CD14-positive monocyte (primary cell): ENCODE results near the gene ZNF808. TPM values are rescaled to one million over a fixed set of nuclear protein-coding genes. Genes with fewer than 3 reads are reported as not detected.
A peak's percentile ranks its signal among the peaks of the same experiment; 100 is the strongest.
"Not testable (repeated sequence)": the region's sequence is repeated elsewhere in the genome, so short reads cannot be mapped to it uniquely, and the experiment has no call there.

Experiments used
- DNase-seq, 3 donors: peaks; one replicate each; pipeline ENCODE4 v3.0.0-alpha.2; 2011 to 2022
- H2AFZ ChIP-seq: 2 replicates; pipeline ENCODE4 v1.6.0; 2012; ENCODE audit warnings: mild to moderate bottlenecking, low read depth, low read length, inconsistent platforms; ENCODE audit not compliant: insufficient read depth, poor library complexity, severe bottlenecking
- H3K27ac ChIP-seq, 2 donors: 1 replicate in 1 of 2; 2 replicates in 1 of 2; pipeline ENCODE4 v1.5.1; 2012 to 2013; ENCODE audit warnings: low read length in 2 of 2, control low read depth in 1 of 2, inconsistent platforms in 1 of 2, low read depth in 1 of 2, mild to moderate bottlenecking in 1 of 2
- H3K27me3 ChIP-seq, 2 donors: one replicate each; pipeline versions ENCODE4 v1.6.0 to v1.6.1; 2011 to 2013; ENCODE audit warnings: low read length in 2 of 2; ENCODE audit not compliant: control insufficient read depth in 2 of 2, insufficient read depth in 2 of 2
- H3K36me3 ChIP-seq, 2 donors: replicated peaks in 1 of 2; 1 replicate in 1 of 2; 2 replicates in 1 of 2; pipeline versions ENCODE4 v1.5.1 to v1.6.1; 2012 to 2013; ENCODE audit warnings: low read length in 2 of 2, control low read depth in 1 of 2, inconsistent platforms in 1 of 2, mild to moderate bottlenecking in 1 of 2; ENCODE audit not compliant: insufficient read depth in 2 of 2, control insufficient read depth in 1 of 2
- H3K4me1 ChIP-seq, 2 donors: 1 replicate in 1 of 2; 2 replicates in 1 of 2; pipeline versions ENCODE4 v1.5.1 to v1.6.1; 2012 to 2013; ENCODE audit warnings: low read length in 2 of 2, control low read depth in 1 of 2, inconsistent platforms in 1 of 2, mild to moderate bottlenecking in 1 of 2, moderate library complexity in 1 of 2; ENCODE audit not compliant: insufficient read depth in 2 of 2, control insufficient read depth in 1 of 2
- H3K4me2 ChIP-seq: replicated peaks from 2 replicates; pipeline ENCODE3; 2012; ENCODE audit warnings: low read length, moderate library complexity, mild to moderate bottlenecking; ENCODE audit not compliant: poor library complexity, severe bottlenecking; ENCODE audit errors: extremely low read depth
- H3K4me3 ChIP-seq, 3 experiments: fragments of 200-600 bp in 1 of 3; sonication (generic) in 1 of 3; replicated peaks in 1 of 3; 1 replicate in 2 of 3; 2 replicates in 1 of 3; pipeline ENCODE4 v1.5.1; 2011 to 2013; ENCODE audit warnings: low read length in 3 of 3, mild to moderate bottlenecking in 3 of 3, control low read depth in 2 of 3, low read depth in 2 of 3, inconsistent platforms in 1 of 3, moderate library complexity in 1 of 3
- H3K79me2 ChIP-seq: 2 replicates; pipeline ENCODE4 v1.6.0; 2012; ENCODE audit warnings: mild to moderate bottlenecking, control low read depth, inconsistent platforms, low read length, moderate library complexity; ENCODE audit not compliant: insufficient read depth
- H3K9ac ChIP-seq: 2 replicates; pipeline ENCODE4 v1.6.0; 2017; ENCODE audit warnings: low read length, mild to moderate bottlenecking; ENCODE audit not compliant: insufficient read depth, poor library complexity, severe bottlenecking
- H3K9me3 ChIP-seq, 2 donors: replicated peaks in 1 of 2; 1 replicate in 1 of 2; 2 replicates in 1 of 2; pipeline versions ENCODE4 v1.5.1 to v1.6.1; 2012 to 2013; ENCODE audit warnings: low read length in 2 of 2, control low read depth in 1 of 2; ENCODE audit not compliant: control insufficient read depth in 1 of 2, insufficient read depth in 1 of 2
- H4K20me1 ChIP-seq: 2 replicates; pipeline ENCODE4 v1.6.0; 2012; ENCODE audit warnings: mild to moderate bottlenecking, low read length, control low read depth, moderate library complexity; ENCODE audit not compliant: insufficient read depth
- H3K27ac Mint-ChIP-seq, 7 donors: one replicate each; pipeline ENCODE4 v1.8.0; 2020; ENCODE audit warnings: mild to moderate bottlenecking in 7 of 7, mixed read lengths in 7 of 7, moderate library complexity in 6 of 7, inconsistent platforms in 2 of 7
- H3K27me3 Mint-ChIP-seq, 3 donors: one replicate each; pipeline ENCODE4 v1.8.0; 2021 to 2022; ENCODE audit warnings: low read depth in 3 of 3, mild to moderate bottlenecking in 3 of 3, mixed read lengths in 3 of 3, moderate library complexity in 3 of 3, inconsistent platforms in 1 of 3
- H3K36me3 Mint-ChIP-seq, 2 donors: one replicate each; pipeline ENCODE4 v1.8.0; 2020; ENCODE audit warnings: mixed read lengths in 2 of 2, inconsistent platforms in 1 of 2, mild to moderate bottlenecking in 1 of 2
- H3K4me1 Mint-ChIP-seq: one replicate; pipeline ENCODE4 v1.8.0; 2020; ENCODE audit warnings: mild to moderate bottlenecking, mixed read lengths
- H3K4me3 Mint-ChIP-seq, 2 donors: one replicate each; pipeline ENCODE4 v1.8.0; 2020; ENCODE audit warnings: mild to moderate bottlenecking in 2 of 2, mixed read lengths in 2 of 2, moderate library complexity in 1 of 2
- H3K9me3 Mint-ChIP-seq, 7 donors: one replicate each; pipeline ENCODE4 v1.8.0; 2020 to 2022; ENCODE audit warnings: mixed read lengths in 7 of 7, mild to moderate bottlenecking in 6 of 7, moderate library complexity in 6 of 7, inconsistent platforms in 2 of 7
- CTCF ChIP-seq: fragments of 200-600 bp; IDR thresholded peaks from one replicate; pipeline ENCODE4 v1.8.0; 2022; ENCODE audit warnings: antibody characterized with exemption, mild to moderate bottlenecking
- WGBS: methylation state at CpG from one replicate; pipeline ENCODE4 v1.1.5; 2013; ENCODE audit warnings: missing lambda C conversion rate; ENCODE audit not compliant: insufficient coverage; 5-methylcytosine and 5-hydroxymethylcytosine counted together
- intact Hi-C, 2 donors: fragments of 100-400 bp; cut with micrococcal nuclease; formaldehyde crosslinking; loops; one replicate each; pipeline versions ENCODE4 v1.15.0 to v1.15.1; 2023
- polyA plus RNA-seq, 3 donors: library from polyadenylated mRNA; depleted of rRNA in 1 of 3; unstranded in 2 of 3; stranded (reverse) in 1 of 3; fragments of 300-500 nt in 2 of 3; fragments of >200 nt in 1 of 3; fragmentation: Illumina TruSeq in 2 of 3; gene quantifications; 1 replicate in 2 of 3; 2 replicates in 1 of 3; pipeline ENCODE4 v1.2.3, GENCODE V29; 2012 to 2021

ZNF808 gene
- polyA plus RNA-seq, 3 donors: 2.6 to 9.2 (median 3.4) TPM

- H3K4me1 ChIP-seq, H4K20me1 ChIP-seq, H3K27me3 Mint-ChIP-seq, H3K36me3 ChIP-seq, H3K4me2 ChIP-seq, H3K4me3 Mint-ChIP-seq, H3K27ac Mint-ChIP-seq, H3K79me2 ChIP-seq, H3K36me3 Mint-ChIP-seq, H3K4me3 ChIP-seq, H3K4me1 Mint-ChIP-seq, DNase-seq, H3K9ac ChIP-seq, H2AFZ ChIP-seq, H3K27ac ChIP-seq, intact Hi-C loops, H3K27me3 ChIP-seq: not testable (repeated sequence)
- H3K9me3 ChIP-seq: peaks cover 84 to 88% of the 10 kb centered on the region in 2 donors
- peaks cover 41 to 93% (median 89%) of the 10 kb centered on the region in 7 donors for H3K9me3 Mint-ChIP-seq
- WGBS: no CpG with 5 or more reads among the region's 8 CpGs
These were observed 41.8 kb upstream of the ZNF808 start for GRCh38 chr19:52485561-52486240.

- Histone ChIP-seq H2AFZ (no peak overlapping the region), H3K4me3 (peak overlapping the region in 1 of 3 experiments; percentile 39), H4K20me1 (no peaks in the 10 kb centered on the region), H3K9me3 (peaks cover 83 to 87% of the 10 kb centered on the region in 2 donors), H3K4me1 (no peaks in the 10 kb centered on the region), H3K79me2 (no peaks in the 10 kb centered on the region), H3K27me3 (no peaks in the 10 kb centered on the region), H3K27ac (no peak overlapping the region), H3K9ac (no peak overlapping the region), H3K36me3 (no peaks in the 10 kb centered on the region), H3K4me2 (no peak overlapping the region)
- H3K36me3 Mint-ChIP-seq: no peaks in the 10 kb centered on the region
- intact Hi-C loops: no loop called here
- peak overlapping the region; percentile 41 to 55 for H3K4me3 Mint-ChIP-seq
- no peak for TF ChIP-seq CTCF
- peak overlapping the region in 1 of 7 donors; percentile 45 for H3K27ac Mint-ChIP-seq
- peaks cover 41 to 93% (median 85%) of the 10 kb centered on the region in 7 donors for H3K9me3 Mint-ChIP-seq
- H3K27me3 Mint-ChIP-seq: peaks cover 2 to 5% (median 3%) of the 10 kb centered on the region in 3 donors
- peaks cover 4% of the 10 kb centered on the region for H3K4me1 Mint-ChIP-seq
- no peak for DNase-seq
- 49% methylated on average over 34 of the region's 37 CpGs for WGBS
These were observed 35.1 kb upstream of the ZNF808 start for GRCh38 chr19:52492201-52492993.
